Central memory CD8-positive, alpha-beta T cell (primary cell): Measurements from ENCODE around the gene PCDHA1.

Experiments used
- ATAC-seq: fragments of 150-1000 bp; cut with Tn5 transposase; replicated peaks from 2 replicates; pipeline ENCODE4 v1.10.0; 2022; ENCODE audit warnings: mild to moderate bottlenecking, moderate FRiP score, moderate number of reproducible peaks; ENCODE audit not compliant: poor library complexity, severe bottlenecking; ENCODE audit errors: extremely low read depth
- DNase-seq, 2 donors: peaks; one replicate each; pipeline ENCODE4 v3.0.0; 2021; ENCODE audit warnings: low spot score in 2 of 2
- H3K27ac Mint-ChIP-seq: one replicate; pipeline ENCODE4 v1.8.0; 2022; ENCODE audit warnings: low read depth, mild to moderate bottlenecking, moderate library complexity, mixed read lengths
- H3K27me3 Mint-ChIP-seq: one replicate; pipeline ENCODE4 v1.8.0; 2022; ENCODE audit warnings: mixed read lengths
- H3K36me3 Mint-ChIP-seq: one replicate; pipeline ENCODE4 v1.8.0; 2022; ENCODE audit warnings: mild to moderate bottlenecking, moderate library complexity, mixed read lengths; ENCODE audit not compliant: insufficient read depth
- H3K4me1 Mint-ChIP-seq: one replicate; pipeline ENCODE4 v1.8.0; 2022; ENCODE audit warnings: mixed read lengths
- H3K4me3 Mint-ChIP-seq: one replicate; pipeline ENCODE4 v1.8.0; 2022; ENCODE audit warnings: mild to moderate bottlenecking, moderate library complexity, mixed read lengths
- H3K9me3 Mint-ChIP-seq: one replicate; pipeline ENCODE4 v1.8.0; 2022; ENCODE audit warnings: mixed read lengths

The PCDHA1 gene

GRCh38 chr5:140977003-140977402, 191.1 kb downstream of the PCDHA1 start:
- H3K36me3 Mint-ChIP-seq: peaks cover 2% of the 10 kb centered on the region
- ATAC-seq: no peak
- H3K27me3 Mint-ChIP-seq: peaks cover 33% of the 10 kb centered on the region
- H3K4me1 Mint-ChIP-seq: no peaks in the 10 kb centered on the region
- H3K27ac Mint-ChIP-seq: no peak overlapping the region
- no peak overlapping the region for H3K4me3 Mint-ChIP-seq
- no peak for DNase-seq
- H3K9me3 Mint-ChIP-seq: no peaks in the 10 kb centered on the region

GRCh38 chr5:140978260-140978659, 192.3 kb downstream of the PCDHA1 start:
- Mint-ChIP-seq H3K9me3 (peaks cover 5% of the 10 kb centered on the region), H3K27me3 (peaks cover 33% of the 10 kb centered on the region), H3K4me1 (no peaks in the 10 kb centered on the region), H3K27ac (no peak overlapping the region), H3K4me3 (no peak overlapping the region), H3K36me3 (peaks cover 2% of the 10 kb centered on the region)
- DNase-seq: no peak
- ATAC-seq: no peak

GRCh38 chr5:140978983-140979382, 193.0 kb downstream of the PCDHA1 start:
- H3K9me3 Mint-ChIP-seq: peaks cover 5% of the 10 kb centered on the region
- ATAC-seq (no peak), DNase-seq (no peak)
- no peak overlapping the region for H3K4me3 Mint-ChIP-seq
- H3K4me1 Mint-ChIP-seq: no peaks in the 10 kb centered on the region
- H3K27ac Mint-ChIP-seq: no peak overlapping the region
- H3K36me3 Mint-ChIP-seq: peaks cover 2% of the 10 kb centered on the region
- H3K27me3 Mint-ChIP-seq: peaks cover 33% of the 10 kb centered on the region

DNA sequence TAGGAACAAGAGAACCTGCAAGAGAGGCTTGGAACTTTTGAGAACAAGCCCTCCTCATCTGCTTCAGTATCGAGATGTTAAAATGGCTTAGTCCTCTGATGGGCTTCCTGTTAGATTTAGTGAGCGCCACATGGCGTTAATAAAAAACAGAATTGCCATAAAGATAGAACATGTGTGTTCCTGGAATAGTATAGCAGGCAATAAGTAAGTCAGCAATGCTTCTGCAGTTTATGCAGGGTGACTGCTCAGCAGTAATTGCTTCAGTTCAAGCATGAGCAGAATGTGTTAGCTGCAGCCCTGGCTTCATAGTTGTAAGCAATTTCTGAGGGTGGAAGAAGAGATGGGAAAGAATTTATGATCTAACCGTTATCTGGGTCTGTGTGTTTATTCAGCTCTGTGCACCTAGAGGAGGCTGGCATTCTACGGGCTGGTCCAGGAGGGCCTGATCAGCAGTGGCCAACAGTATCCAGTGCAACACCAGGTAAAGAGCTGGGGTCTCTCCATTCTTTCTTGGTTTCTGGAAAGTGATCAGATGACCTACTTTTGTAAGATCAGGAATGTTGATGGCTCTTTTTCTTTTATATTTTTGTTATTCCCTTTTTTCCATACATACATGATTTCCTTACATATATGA, 196.3 kb downstream of the PCDHA1 start:
- H3K27ac Mint-ChIP-seq: no peak overlapping the region
- no peaks in the 10 kb centered on the region for H3K4me1 Mint-ChIP-seq
- ATAC-seq: no peak
- H3K9me3 Mint-ChIP-seq: peaks cover 5% of the 10 kb centered on the region
- DNase-seq: no peak
- H3K36me3 Mint-ChIP-seq: peaks cover 2% of the 10 kb centered on the region
- H3K4me3 Mint-ChIP-seq: no peak overlapping the region
- peaks cover 38% of the 10 kb centered on the region for H3K27me3 Mint-ChIP-seq

DNA sequence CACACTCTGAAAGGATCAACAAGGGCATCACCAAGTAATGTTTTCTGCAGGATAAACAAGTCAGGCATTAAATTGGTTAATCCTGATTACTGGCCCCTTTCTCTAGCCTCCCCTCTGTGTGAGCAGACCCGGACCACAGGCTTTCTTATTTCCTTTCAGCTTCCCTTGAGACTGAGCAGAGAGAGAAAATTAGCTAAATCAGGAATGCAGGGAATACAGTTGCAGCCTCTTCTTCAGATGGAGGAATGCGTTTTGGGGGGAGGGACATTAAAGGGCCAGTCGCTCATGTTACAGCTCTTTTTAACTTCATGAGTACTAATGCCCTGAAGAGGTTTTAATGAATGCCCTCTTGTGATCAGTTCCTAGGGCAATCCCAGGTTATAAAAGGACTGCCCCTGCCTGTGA, 200.2 kb downstream of the PCDHA1 start:
- Mint-ChIP-seq H3K4me3 (no peak overlapping the region), H3K27ac (no peak overlapping the region), H3K36me3 (no peaks in the 10 kb centered on the region), H3K27me3 (peaks cover 25% of the 10 kb centered on the region), H3K9me3 (peaks cover 5% of the 10 kb centered on the region), H3K4me1 (no peaks in the 10 kb centered on the region)
- DNase-seq: no peak
- no peak for ATAC-seq

GRCh38 chr5:140988100-140988499, 202.2 kb downstream of the PCDHA1 start:
- H3K4me1 Mint-ChIP-seq: no peaks in the 10 kb centered on the region

GRCh38 chr5:140988608-140989007, 202.7 kb downstream of the PCDHA1 start:
- Mint-ChIP-seq H3K4me1 (no peaks in the 10 kb centered on the region), H3K27ac (no peak overlapping the region), H3K9me3 (no peaks in the 10 kb centered on the region), H3K27me3 (peaks cover 47% of the 10 kb centered on the region), H3K4me3 (no peak overlapping the region), H3K36me3 (no peaks in the 10 kb centered on the region)
- DNase-seq: no peak
- ATAC-seq: no peak

More at GRCh38 chr5:140988100-140988499, 202.2 kb downstream of the PCDHA1 start:
- no peak overlapping the region for H3K4me3 Mint-ChIP-seq
- peaks cover 42% of the 10 kb centered on the region for H3K27me3 Mint-ChIP-seq
- ATAC-seq: no peak
- no peak overlapping the region for H3K27ac Mint-ChIP-seq
- no peaks in the 10 kb centered on the region for H3K36me3 Mint-ChIP-seq
- H3K9me3 Mint-ChIP-seq: no peaks in the 10 kb centered on the region
- no peak for DNase-seq

GRCh38 chr5:140989254-140990020, 203.5 kb downstream of the PCDHA1 start:
- Mint-ChIP-seq H3K4me3 (no peak overlapping the region), H3K4me1 (no peaks in the 10 kb centered on the region)

GRCh38 chr5:140992828-140993227, 206.9 kb downstream of the PCDHA1 start:
- DNase-seq: no peak
- Mint-ChIP-seq H3K27me3 (peaks cover 39% of the 10 kb centered on the region), H3K4me1 (no peaks in the 10 kb centered on the region), H3K4me3 (no peak overlapping the region), H3K27ac (no peak overlapping the region), H3K36me3 (no peaks in the 10 kb centered on the region), H3K9me3 (no peaks in the 10 kb centered on the region)
- no peak for ATAC-seq

More at GRCh38 chr5:140989254-140990020, 203.5 kb downstream of the PCDHA1 start:
- H3K36me3 Mint-ChIP-seq: no peaks in the 10 kb centered on the region
- DNase-seq (no peak), ATAC-seq (no peak)
- H3K27me3 Mint-ChIP-seq: peaks cover 55% of the 10 kb centered on the region
- no peak overlapping the region for H3K27ac Mint-ChIP-seq
- no peaks in the 10 kb centered on the region for H3K9me3 Mint-ChIP-seq

GRCh38 chr5:140996060-140996459, 210.1 kb downstream of the PCDHA1 start:
- H3K9me3 Mint-ChIP-seq: no peaks in the 10 kb centered on the region
- no peaks in the 10 kb centered on the region for H3K4me1 Mint-ChIP-seq
- no peak overlapping the region for H3K27ac Mint-ChIP-seq
- DNase-seq (no peak), ATAC-seq (no peak)
- peaks cover 46% of the 10 kb centered on the region for H3K27me3 Mint-ChIP-seq
- H3K36me3 Mint-ChIP-seq: no peaks in the 10 kb centered on the region
- no peak overlapping the region for H3K4me3 Mint-ChIP-seq

- Mint-ChIP-seq H3K27me3 (peaks cover 50% of the 10 kb centered on the region), H3K9me3 (peaks cover 5% of the 10 kb centered on the region), H3K27ac (no peak overlapping the region), H3K4me3 (no peak overlapping the region), H3K36me3 (no peaks in the 10 kb centered on the region), H3K4me1 (peaks cover 8% of the 10 kb centered on the region)
- DNase-seq (no peak), ATAC-seq (no peak)
Observed at GRCh38 chr5:140998921-140999410, 213.0 kb downstream of the PCDHA1 start.

GRCh38 chr5:141001446-141001843, 215.5 kb downstream of the PCDHA1 start:
- no peak overlapping the region for H3K4me3 Mint-ChIP-seq
- DNase-seq (no peak), ATAC-seq (no peak)
- H3K9me3 Mint-ChIP-seq: peaks cover 7% of the 10 kb centered on the region
- H3K4me1 Mint-ChIP-seq: peaks cover 8% of the 10 kb centered on the region
- peaks cover 48% of the 10 kb centered on the region for H3K27me3 Mint-ChIP-seq
- no peaks in the 10 kb centered on the region for H3K36me3 Mint-ChIP-seq
- H3K27ac Mint-ChIP-seq: no peak overlapping the region
